Stimulated activated CD4-positive, alpha-beta T cell treated with anti-CD3 and anti-CD28 coated beads, Interleukin-1b, Interleukin-23, amount 100 ng/mL, for 1 hour (primary cell): ENCODE results near the gene NPIPA1.
"Not testable (repeated sequence)": the region's sequence is repeated elsewhere in the genome, so short reads cannot be mapped to it uniquely, and the experiment has no call there.

Experiments
- DNase-seq, 2 donors: peaks; one replicate each; pipeline ENCODE4 v3.0.0-alpha.2; 2020; ENCODE audit warnings: low read depth in 2 of 2

Gene NPIPA1

DNA sequence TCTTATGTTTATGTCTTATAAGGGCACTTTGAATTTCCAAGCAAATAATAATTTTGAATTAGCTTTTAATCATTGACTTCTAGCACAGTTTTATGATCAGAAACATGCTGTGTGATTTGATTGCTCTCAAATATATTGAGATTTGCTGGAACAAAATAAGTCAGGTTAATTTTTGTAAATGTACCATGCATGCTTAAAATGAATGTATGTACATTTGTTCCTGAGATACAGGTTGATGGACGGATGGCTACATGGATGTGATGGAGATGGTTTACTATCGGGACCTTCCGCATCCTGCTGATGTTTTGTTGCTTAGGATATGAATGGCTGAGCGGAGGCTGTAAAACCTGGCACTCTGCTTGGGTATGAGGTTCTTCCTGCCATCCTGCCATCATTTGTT lies at the start of gene NPIPA1:
TSS of gene NPIPA1 (plus strand) at position 301 of the 400 bp plus-strand sequence. CDS start at position 301, 0 bp downstream.
- DNase-seq, result not testable (repeated sequence)

DNA sequence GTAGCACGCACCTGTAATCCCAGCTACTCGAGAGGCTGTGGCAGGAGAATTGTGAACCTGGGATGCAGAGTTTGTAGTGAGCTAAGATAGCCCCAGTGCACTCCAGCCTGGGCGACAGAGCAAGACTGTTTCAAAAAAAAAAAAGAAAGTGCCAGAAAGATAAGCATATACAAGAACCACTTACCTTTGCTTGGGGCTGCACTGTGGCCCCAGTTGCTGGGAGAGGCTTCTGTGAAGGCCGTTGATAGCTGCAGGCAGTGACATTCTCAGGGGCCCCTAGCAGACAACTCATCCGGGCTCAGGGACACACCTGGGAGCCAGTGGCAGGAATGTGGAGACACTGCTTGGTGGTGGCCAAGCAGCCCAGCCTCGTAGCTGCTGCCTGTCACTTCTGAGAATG lies 45.1 kb upstream of the NPIPA1 start:
- not testable (repeated sequence) for DNase-seq

DNA sequence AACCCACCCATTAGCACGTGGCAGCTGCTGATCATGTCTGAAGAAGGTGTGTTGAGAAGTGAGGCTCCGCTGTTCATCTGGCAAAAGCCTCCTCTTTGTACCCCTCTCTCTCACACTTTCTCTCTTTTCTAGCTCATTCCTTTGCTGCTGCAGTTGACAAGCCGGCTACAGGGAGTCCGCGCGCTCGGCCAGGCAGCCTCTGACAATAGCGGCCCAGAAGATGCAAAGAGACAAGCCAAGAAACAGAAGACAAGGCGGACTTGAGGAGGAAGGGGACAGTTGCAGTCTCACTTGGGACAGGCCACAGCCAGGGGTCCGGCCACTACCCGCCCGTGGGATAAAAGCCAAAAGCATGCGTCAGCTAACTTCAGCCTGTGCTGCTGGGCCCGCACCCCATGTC lies 41.9 kb upstream of the NPIPA1 start:
- DNase-seq, result not testable (repeated sequence)

DNA sequence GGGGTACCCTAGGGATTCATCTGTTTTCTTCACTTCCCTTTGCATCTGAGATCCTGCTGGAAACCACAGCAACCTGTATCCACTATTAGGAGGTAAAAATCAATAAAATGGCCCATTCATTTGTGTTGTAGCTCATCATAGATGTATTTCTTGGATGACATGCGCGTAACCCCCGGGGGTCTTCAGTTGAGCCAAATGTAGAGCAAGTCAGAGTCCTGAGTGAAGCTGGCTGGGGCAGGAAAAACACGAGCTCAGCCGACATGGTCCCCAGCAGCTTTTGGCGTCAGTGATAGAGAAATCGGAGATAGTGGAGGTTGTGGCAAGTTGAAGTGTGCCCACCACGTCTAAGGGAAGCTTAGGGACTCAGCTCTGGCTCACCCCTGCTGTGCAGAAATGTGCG lies 41.2 kb upstream of the NPIPA1 start:
- DNase-seq, result not testable (repeated sequence)

DNA sequence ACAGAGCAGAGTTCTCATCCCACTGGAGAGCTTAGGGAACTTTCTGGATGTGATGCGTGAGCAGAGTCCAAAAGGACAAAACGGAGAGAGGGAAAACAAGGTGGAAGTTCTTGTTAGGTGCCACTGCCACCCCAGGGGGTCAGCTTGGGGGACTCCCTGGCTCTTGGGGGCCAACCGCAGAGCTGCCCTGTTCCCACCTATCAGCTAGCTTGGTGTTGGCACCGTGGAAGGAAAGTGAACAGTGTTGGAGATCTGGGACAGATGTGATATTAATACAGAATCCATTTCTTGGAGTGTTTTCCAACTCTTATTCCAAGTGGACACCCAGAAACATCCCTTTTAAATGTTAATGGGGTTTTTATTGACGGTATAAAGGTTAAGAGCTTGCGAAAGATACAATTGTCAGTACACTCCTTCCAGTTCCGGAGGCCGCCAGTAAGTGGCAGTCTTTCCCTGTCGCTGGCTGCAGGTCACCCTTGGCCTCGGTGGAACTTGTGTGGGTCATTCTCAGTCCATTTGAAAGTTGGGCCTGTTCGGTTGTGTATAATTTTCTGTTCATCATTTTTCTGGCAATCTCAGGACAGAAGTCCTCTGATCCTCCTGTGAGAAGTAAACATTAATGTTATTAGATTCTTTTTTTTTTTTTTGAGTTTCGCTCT lies 40.1 kb upstream of the NPIPA1 start:
- not testable (repeated sequence) for DNase-seq

DNA sequence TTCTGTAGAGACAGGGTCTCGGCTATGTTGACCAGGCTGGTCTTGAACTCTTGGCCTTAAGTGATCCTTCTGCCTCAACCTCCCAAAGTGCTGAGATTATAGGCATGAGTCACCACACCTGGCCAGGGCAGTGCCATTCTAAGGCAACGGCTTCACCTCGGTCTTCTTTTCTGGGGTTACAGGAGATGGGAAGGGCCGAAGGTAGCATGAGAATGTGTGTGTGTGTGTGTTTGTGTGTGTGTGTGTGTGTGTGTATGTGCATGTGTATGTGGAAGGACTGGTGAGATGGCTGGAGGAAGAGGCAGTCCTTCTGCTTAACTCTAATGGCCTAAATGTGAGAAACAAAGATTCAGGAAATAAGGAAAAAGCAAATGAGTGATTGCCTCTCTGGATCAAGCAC lies 39.1 kb upstream of the NPIPA1 start:
- not testable (repeated sequence) for DNase-seq

DNA sequence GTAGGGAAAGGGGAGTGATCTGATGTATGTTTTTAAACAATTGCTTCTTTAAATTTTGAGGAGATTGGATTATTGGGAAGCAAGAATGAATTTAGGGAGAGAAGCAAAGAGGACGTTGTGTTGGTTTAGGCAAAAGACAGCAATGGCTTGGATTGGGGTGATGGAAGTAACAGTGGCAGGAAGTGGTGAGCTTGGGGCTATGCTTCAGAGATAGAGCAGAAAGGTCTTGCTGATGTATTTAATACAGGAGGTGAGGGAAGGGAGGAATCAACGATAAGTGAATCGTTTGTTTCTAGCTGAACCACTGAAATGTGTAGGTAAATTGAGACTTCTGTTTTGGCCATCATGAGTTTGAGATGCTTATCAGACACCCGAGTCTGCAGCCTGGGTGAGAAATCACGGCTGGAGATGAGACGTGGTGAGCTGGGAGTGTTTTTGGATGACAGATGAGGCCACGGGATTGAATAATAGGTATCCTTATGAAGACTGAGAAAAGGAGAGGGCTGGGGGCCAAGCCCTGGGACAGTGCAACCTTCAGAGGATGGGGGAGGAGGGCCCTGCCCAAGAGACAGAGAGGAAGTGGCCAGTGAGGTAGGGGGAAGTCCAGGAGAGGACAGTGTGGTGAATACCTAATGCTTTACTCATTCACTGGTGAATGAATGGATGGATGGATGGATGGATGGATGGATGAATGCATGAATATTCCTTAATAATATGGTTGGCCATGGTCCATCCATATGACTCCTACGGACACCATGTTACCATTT lies 33.9 kb upstream of the NPIPA1 start:
- DNase-seq, result not testable (repeated sequence)

DNA sequence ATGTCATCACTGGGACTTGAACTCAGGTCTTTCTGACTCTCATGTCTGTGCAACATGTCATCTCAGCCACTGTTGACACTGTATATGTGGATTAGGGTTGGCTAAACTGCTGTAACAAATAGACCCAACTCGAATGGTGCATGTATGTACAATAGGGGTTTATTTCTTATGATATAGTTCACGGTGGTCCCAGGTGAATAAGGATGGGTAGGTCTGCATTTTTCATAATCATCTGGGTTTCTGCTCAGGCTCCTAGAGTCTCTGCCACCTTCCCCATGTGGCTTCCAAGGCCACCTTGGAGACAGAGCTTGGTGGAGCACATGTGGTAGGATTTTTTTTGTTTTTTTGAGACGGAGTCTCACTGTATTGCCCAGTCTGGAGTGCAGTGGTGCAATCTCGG lies 27.5 kb upstream of the NPIPA1 start:
- not testable (repeated sequence) for DNase-seq

DNA sequence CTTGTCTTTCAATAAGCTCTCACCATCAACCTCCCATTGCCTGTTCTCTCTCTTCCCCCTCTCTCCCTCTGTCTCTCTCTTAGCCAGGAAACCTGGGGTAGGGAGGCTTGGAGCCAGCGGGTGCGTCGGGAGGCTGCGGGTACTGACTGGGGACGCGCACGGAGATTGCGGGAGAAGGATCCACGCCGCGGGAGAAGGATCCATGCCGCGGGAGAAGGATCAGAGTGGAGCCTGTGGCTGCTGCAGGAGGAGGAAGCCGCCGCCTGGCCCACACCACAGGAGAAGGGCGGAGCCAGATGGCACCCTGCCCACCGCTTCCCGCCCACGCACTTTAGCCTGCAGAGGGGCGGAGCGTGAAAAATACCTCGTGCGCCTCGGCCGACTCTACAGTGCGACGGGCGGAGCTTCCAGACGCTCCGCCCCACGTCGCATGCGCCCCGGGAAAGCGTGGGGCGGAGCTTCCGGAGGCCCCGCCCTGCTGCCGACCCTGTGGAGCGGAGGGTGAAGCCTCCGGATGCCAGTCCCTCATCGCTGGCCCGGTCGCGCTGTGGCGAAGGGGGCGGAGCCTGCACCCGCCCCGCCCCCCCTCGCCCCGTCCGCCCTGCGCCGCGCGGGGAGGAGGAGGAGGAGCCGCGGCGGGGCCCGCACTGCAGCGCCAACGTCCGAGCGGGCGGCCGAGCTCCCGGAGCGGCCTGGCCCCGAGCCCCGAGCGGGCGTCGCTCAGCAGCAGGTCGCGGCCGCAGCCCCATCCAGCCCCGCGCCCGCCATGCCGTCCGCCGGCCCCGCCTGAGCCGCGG lies 26.2 kb upstream of the NPIPA1 start:
- DNase-seq, result not testable (repeated sequence)

DNA sequence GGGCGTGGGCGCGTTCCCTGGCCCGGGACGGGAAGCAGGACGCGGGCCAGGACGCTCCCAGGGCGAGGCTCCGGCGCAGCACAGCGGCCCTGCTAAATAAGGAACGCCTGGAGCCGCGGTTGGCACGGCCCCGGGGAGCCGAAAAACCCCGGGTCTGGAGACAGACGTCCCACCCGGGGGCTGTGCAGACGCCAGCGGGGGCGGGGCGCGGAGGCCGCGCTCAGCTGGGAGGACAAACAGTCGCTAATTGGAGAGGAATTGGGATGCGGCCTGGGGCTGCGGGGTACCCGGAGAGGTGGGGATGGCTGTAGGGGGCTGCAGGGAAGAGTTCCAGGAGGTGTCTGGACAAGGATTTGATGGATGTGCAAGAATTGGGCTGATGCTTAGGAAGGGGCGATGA lies 25.3 kb upstream of the NPIPA1 start:
- peak; percentile 8 to 19 for DNase-seq

DNA sequence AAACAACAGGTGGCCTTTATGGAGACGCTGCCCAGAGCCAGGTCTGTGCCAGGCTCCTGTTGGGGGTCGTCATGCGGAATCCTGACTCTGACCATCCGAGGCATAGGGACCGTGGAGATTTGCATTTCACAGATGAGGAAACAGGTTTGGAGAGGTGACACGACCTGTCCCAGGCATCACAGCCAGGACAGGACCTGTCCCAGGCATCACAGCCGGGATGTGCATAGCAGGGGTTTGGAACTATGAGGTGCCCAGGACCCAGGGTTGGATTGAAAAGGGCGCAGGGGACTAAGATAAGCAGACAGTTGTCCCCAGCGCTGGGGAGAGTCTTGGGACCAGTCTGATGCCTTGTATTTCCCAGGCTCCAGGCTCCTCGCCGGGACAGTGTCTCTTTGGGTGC lies 24.7 kb upstream of the NPIPA1 start:
- DNase-seq, result not testable (repeated sequence)

DNA sequence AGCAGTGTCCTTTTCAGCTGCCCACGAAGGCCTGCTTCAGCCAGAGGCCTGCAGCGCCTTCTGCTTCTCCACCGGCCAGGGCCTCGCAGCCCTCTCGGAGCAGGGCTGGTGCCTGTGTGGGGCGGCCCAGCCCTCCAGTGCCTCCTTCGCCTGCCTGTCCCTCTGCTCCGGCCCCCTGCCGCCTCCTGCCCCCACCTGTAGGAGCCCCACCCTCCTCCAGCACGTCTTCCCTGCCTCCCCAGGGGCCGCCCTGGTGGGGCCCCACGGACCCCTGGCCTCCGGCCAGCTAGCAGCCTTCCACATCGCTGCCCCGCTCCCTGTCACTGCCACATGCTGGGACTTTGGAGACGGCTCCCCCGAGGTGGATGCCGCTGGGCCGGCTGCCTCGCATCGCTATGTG lies 18.7 kb upstream of the NPIPA1 start:
- not testable (repeated sequence) for DNase-seq

DNA sequence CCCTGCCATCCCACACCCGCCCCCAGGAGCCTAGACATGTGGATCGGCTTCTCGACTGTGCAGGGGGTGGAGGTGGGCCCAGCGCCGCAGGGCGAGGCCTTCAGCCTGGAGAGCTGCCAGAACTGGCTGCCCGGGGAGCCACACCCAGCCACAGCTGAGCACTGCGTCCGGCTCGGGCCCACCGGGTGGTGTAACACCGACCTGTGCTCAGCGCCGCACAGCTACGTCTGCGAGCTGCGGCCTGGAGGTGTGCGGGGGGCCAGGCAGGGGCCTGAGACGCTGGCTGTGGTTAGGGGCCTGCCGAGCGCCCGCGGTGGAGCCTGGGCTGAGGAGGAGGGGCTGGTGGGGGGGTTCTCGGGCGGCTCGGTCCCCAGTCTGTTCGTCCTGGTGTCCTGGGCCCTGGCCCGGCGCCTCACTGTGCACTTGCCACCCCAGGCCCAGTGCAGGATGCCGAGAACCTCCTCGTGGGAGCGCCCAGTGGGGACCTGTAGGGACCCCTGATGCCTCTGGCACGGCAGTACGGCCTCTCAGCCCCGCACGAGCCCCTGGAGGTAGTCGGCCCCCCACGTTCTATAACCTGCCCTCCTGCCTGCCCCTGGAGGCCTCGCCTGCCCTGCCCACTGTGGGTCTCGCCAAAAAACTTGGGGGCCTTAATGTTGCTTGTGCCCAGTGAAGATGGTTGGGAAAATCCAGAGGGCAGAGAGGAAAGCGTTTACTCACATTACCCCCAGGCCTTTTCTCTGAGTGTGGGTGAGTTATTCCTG lies 17.2 kb upstream of the NPIPA1 start:
- not testable (repeated sequence) for DNase-seq

DNA sequence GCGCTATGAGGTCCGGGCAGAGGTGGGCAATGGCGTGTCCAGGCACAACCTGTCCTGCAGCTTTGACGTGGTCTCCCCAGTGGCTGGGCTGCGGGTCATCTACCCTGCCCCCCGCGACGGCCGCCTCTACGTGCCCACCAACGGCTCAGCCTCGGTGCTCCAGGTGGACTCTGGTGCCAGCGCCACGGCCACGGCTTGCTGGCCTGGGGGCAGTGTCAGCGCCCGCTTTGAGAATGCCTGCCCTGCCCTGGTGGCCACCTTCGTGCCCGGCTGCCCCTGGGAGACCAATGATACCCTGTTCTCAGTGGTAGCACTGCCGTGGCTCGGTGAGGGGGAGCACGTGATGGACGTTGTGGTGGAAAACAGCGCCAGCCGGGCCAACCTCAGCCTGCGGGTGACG lies 15.0 kb upstream of the NPIPA1 start:
- not testable (repeated sequence) for DNase-seq

DNA sequence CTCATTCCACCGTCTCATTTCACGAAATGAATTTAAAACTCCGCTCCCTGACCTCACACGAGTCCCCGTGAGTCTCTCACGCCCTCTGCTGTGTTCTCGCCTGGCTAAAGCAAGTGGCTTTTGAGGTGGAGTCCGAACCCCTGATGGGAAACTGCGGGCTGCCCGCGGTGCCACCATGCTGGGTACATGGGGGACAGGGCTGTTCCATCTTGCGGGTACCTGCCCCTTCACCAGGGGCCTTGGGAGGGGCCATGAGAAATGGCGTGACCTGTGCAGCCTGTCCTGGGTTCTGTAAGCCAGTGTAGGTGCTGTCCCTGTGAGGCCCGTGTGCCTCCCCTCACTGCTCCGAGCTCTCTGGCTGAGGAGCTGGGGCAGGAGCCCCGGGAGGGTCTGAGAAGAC lies 14.3 kb upstream of the NPIPA1 start:
- DNase-seq, result not testable (repeated sequence)

DNA sequence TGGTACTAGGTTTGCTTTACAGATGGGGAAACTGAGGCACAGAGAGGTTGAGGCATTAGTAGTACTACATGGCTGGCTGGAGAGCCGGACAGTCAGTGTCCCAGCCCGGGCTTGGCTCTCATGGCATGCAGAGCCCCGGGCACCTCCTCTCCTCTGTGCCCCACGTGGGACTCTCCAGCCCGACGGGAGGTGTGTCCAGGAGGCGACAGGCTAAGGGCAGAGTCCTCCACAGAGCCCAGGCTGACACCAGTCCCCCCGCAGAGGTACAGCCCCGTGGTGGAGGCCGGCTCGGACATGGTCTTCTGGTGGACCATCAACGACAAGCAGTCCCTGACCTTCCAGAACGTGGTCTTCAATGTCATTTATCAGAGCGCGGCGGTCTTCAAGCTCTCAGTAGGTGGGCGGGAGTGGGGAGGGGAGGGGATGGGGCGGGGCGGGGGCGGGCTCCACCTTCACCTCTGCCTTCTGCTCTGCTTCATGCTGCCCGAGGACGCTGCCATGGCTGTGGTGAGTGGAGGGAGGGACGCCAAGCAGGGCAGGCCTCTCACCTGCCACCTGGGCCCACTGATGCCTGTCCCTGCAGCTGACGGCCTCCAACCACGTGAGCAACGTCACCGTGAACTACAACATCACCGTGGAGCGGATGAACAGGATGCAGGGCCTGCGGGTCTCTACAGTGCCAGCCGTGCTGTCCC lies 13.7 kb upstream of the NPIPA1 start:
- DNase-seq, result not testable (repeated sequence)

DNA sequence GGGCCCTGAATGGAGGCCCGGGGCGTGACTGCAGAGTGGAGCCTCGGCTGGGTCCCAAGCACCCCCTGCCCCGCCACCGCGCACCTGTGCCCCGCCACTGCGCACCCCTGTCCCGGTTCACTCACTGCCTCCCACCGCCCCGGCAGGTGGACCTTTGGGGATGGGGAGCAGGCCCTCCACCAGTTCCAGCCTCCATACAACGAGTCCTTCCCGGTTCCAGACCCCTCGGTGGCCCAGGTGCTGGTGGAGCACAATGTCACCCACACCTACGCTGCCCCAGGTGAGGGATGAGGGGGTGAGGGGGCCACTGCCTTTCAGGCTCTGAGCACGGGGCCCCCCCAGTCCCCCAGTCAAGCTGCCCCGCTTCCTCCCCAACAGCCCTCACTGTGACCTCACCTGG lies 12.9 kb upstream of the NPIPA1 start:
- DNase-seq, result not testable (repeated sequence)

DNA sequence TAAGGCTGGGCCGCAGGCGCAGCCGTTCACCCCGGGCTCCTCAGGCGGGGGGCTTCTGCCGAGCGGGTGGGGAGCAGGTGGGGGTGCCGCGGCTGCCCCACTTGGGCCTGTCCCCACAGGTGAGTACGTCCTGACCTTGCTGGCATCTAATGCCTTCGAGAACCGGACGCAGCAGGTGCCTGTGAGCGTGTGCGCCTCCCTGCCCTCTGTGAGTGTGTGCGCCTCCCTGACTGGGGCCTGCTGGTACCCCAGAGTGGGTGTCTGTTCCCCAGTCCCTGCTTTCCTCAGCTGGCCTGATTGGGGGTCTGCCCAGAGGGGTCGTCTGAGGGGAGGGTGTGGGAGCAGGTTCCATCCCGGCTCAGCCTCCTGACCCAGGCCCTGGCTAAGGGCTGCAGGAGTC lies 12.3 kb upstream of the NPIPA1 start:
- DNase-seq, result not testable (repeated sequence)

DNA sequence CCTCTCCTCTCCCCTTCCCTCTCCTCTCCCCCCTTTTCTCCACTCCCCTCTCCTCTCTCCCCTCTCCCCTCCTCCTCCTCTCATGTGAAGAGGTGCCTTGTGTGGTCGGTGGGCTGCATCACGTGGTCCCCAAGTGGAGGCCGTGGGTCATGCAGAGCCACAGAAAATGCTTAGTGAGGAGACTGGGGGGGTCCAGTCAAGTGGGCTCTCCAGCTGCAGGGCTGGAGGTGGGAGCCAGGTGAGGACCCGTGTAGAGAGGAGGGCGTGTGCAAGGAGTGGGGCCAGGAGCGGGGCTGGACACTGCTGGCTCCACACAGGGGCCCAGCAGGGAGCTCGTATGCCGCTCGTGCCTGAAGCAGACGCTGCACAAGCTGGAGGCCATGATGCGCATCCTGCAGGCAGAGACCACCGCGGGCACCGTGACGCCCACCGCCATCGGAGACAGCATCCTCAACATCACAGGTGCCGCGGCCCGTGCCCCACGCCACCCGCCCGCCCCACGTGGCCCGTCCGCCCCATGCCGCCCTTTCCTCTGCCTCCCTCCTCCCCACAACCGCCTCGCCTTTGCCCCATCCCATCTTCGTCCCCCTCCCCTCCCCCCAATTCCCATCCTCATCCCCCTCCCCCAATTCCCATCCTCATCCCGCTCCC lies 9.1 kb upstream of the NPIPA1 start:
- not testable (repeated sequence) for DNase-seq

DNA sequence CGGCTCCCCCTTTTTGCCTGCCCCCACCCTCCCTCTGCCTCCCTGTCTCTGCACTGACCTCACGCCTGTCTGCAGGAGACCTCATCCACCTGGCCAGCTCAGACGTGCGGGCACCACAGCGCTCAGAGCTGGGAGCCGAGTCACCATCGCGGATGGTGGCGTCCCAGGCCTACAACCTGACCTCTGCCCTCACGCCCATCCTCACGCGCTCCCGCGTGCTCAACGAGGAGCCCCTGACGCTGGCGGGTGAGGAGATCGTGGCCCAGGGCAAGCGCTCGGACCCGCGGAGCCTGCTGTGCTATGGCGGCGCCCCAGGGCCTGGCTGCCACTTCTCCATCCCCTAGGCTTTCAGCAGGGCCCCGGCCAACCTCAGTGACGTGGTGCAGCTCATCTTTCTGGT lies 8.1 kb upstream of the NPIPA1 start:
- not testable (repeated sequence) for DNase-seq
